GM15510 (cell line): Measurements from ENCODE around the gene PPP2R2B.

Source experiments
- POLR2A ChIP-seq: IDR thresholded peaks from 3 replicates; pipeline ENCODE4 v1.6.1; 2011; ENCODE audit warnings: borderline replicate concordance; ENCODE audit not compliant: insufficient read length; ENCODE audit errors: extremely low read depth

The PPP2R2B gene

DNA sequence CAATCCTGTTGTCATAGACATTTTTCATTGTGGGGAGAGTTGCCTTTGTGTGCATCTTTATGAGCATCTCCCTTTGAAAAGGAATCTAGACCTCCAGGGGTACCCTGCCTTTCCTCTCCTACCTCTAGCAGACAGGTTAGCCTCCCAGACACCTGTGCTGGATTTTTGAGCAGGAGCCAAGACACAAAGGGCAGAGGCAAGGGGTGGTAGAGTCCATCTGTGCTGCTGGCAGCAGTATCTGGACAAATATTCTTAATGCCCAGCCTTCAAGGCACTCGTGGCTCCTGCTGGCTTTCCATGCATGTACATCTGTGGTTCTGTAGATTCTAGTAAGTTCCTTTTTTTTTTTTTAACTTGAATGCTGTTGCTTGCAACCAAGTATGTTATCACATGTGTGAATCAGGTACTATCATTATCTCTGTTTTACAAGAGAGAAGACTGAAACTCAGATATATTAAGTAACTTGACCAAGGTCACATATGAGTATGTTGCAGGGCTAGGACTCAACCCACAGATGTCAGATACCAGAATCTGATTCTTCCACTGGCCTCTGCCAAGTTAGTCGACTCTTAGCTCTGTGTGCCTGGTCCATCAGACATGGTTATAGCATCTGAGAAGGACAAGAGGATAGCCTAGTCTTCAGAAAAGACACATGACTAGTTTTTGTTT, 329.6 kb downstream of the PPP2R2B start:
- no peak for TF ChIP-seq POLR2A

DNA sequence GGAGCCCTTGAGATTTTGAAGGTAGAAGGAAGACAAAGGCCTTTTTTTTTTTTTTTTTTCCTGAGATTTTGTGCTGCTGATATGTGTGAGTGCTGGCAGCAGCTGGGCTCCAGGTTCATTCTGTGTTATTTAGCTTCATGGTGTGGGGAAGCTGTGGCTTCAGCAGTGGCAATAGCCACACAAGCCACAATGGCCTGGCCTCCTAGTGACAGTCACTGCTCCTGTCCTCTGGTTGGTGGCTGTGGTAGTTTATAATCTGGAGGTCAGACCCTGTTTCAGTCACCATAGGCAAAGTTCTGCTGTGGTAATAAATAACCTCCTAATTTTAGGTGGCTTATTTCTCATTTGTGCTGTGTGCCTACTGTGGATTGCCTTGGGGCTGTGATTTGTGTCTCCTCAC, 334.3 kb downstream of the PPP2R2B start:
- no peak for TF ChIP-seq POLR2A

- no peak for TF ChIP-seq POLR2A
Observed at GRCh38 chr5:146541958-146542849, 336.4 kb downstream of the PPP2R2B start.

DNA sequence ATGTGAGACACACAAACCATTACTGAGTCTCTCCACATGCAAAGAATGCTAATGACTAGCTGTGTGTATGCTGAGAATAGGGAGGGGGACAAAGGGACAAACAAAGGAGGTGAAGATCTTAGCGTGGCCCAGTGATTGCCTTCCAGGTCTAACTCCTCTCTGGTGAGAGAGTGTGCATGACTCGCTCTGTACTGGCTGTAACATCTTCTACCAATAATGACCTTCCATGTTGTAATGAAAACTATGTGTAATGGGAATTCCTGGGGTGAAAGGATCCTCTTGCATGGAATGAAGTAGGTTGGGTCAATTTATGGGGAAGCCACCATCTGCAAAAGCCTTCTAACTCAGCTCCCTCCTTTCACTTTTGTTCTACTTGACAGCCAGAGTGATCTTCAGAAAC, 338.1 kb downstream of the PPP2R2B start:
- TF ChIP-seq POLR2A: no peak

GRCh38 chr5:146539973-146540372, 338.6 kb downstream of the PPP2R2B start:
- no peak for TF ChIP-seq POLR2A

DNA sequence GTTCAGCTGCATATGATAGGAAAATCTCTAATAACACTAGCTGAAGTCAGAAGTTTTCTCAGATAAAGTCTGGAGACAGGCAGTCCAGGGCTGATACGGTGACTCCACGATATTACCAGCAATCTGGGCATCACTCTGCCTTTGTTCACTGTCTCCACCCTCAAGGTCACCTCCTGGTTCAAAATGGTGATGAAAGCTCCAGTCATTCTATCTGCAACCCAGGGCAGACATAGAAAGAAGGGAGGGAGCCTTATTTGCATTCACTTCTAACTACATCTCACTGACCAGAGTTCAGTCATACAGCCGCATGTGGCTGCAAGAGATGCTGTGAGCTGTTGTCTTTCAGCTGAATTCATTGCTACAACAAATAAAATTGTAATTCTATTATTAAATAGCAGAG, 340.1 kb downstream of the PPP2R2B start:
- no peak for TF ChIP-seq POLR2A

DNA sequence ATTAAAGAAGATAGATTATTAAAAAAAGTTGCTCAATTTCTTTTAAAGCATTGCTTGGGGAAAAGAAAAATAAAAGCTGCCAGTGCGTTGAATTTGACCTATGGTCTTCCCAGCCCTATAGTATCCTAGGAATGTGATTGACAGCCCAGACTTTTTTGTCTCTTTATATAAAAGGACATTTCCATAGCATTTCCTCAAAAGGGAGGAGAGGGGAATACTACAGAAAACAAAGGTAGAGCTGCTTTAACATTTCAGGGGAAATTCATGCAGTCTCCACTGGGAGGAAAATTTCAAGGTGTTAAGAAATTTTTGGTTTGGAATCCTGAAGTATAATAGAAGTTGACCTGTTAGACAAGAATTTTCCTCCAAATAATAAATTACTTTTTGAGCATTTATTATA, 344.7 kb downstream of the PPP2R2B start:
- TF ChIP-seq POLR2A: no peak

GRCh38 chr5:146533260-146533857, 345.2 kb downstream of the PPP2R2B start:
- TF ChIP-seq POLR2A: no peak
